CD4-positive, CD25-positive, alpha-beta regulatory T cell (primary cell): ENCODE measurements around the gene EIF4E. TPM values are rescaled to one million over a fixed set of nuclear protein-coding genes. Genes with fewer than 3 reads are reported as not detected.
"Not testable (repeated sequence)": the region's sequence is repeated elsewhere in the genome, so short reads cannot be mapped to it uniquely, and the experiment has no call there.

Experiments
- ATAC-seq, 2 donors: fragments of 150-1000 bp; cut with Tn5 transposase; one replicate each; pipeline ENCODE4 v1.10.0; 2021; ENCODE audit warnings: low read depth in 2 of 2, moderate number of reproducible peaks in 2 of 2, moderate library complexity in 1 of 2
- DNase-seq, 3 donors: peaks; one replicate each; pipeline versions ENCODE4 v3.0.0 to v3.0.0-alpha.2; 2012 to 2022; ENCODE audit warnings: mixed read lengths in 1 of 3
- H3K27ac ChIP-seq: one replicate; pipeline ENCODE4 v1.7.0; 2013; ENCODE audit warnings: mild to moderate bottlenecking, low read length; ENCODE audit not compliant: insufficient read depth, poor library complexity, severe bottlenecking
- H3K27me3 ChIP-seq: one replicate; pipeline ENCODE4 v1.7.0; 2013; ENCODE audit warnings: low read length; ENCODE audit not compliant: control insufficient read depth, insufficient read depth
- H3K36me3 ChIP-seq: one replicate; pipeline ENCODE4 v1.7.0; 2013; ENCODE audit warnings: mild to moderate bottlenecking, low read length, moderate library complexity; ENCODE audit not compliant: control insufficient read depth, insufficient read depth
- H3K4me1 ChIP-seq: 2 replicates; pipeline ENCODE4 v1.7.0; 2013; ENCODE audit warnings: mild to moderate bottlenecking, low read length; ENCODE audit not compliant: insufficient read depth, control insufficient read depth, poor library complexity, severe bottlenecking
- H3K4me3 ChIP-seq: one replicate; pipeline ENCODE4 v1.7.0; 2013; ENCODE audit warnings: low read depth, mild to moderate bottlenecking, low read length, moderate library complexity
- H3K9me3 ChIP-seq, 2 experiments: 1 replicate in 1 of 2; 2 replicates in 1 of 2; pipeline ENCODE4 v1.7.0; 2013; ENCODE audit warnings: low read length in 2 of 2, mild to moderate bottlenecking in 1 of 2, moderate library complexity in 1 of 2; ENCODE audit not compliant: control insufficient read depth in 2 of 2
- H3K27ac Mint-ChIP-seq, 3 donors: one replicate each; pipeline ENCODE4 v1.8.0; 2020 to 2022; ENCODE audit warnings: mild to moderate bottlenecking in 3 of 3, mixed read lengths in 3 of 3, moderate library complexity in 2 of 3
- H3K27me3 Mint-ChIP-seq: one replicate; pipeline ENCODE4 v1.8.0; 2022; ENCODE audit warnings: mild to moderate bottlenecking, mixed read lengths
- H3K36me3 Mint-ChIP-seq: one replicate; pipeline ENCODE4 v1.8.0; 2020; ENCODE audit warnings: mixed read lengths
- H3K4me1 Mint-ChIP-seq, 4 donors: one replicate each; pipeline ENCODE4 v1.8.0; 2020 to 2022; ENCODE audit warnings: mixed read lengths in 4 of 4, mild to moderate bottlenecking in 1 of 4
- H3K4me3 Mint-ChIP-seq, 4 donors: one replicate each; pipeline ENCODE4 v1.8.0; 2020 to 2022; ENCODE audit warnings: mild to moderate bottlenecking in 4 of 4, mixed read lengths in 4 of 4, moderate library complexity in 3 of 4
- H3K9me3 Mint-ChIP-seq, 7 donors: one replicate each; pipeline ENCODE4 v1.8.0; 2020 to 2022; ENCODE audit warnings: mixed read lengths in 7 of 7, mild to moderate bottlenecking in 3 of 7, moderate library complexity in 2 of 7
- polyA plus RNA-seq, 4 donors: library from polyadenylated mRNA; unstranded; fragments of 300-500 nt; fragmentation: Illumina TruSeq; gene quantifications; one replicate each; pipeline ENCODE4 v1.2.3, GENCODE V29; 2021
- total RNA-seq: library from RNA; stranded (reverse); gene quantifications from one replicate; pipeline ENCODE4 v1.2.3, GENCODE V29; 2022

Gene EIF4E
- total and polyA plus RNA-seq, 5 donors from 2014 or later = 52.0 to 86.1 (median 72.8) TPM

- H3K9me3 Mint-ChIP-seq, H3K36me3 Mint-ChIP-seq, H3K27me3 Mint-ChIP-seq: not testable (repeated sequence)
These were observed 97.9 kb downstream of the EIF4E start for GRCh38 chr4:98831036-98831435.

More at GRCh38 chr4:98831036-98831435, 97.9 kb downstream of the EIF4E start:
- not testable (repeated sequence) for H3K9me3 ChIP-seq, ATAC-seq, H3K4me3 Mint-ChIP-seq, H3K4me1 Mint-ChIP-seq, H3K27ac Mint-ChIP-seq, H3K36me3 ChIP-seq, H3K4me1 ChIP-seq, H3K27me3 ChIP-seq, H3K4me3 ChIP-seq, H3K27ac ChIP-seq, DNase-seq

Other genes with a start within 250 kb of the EIF4E start
- gene METAP1, start 66.6 kb upstream of the EIF4E start, total RNA-seq = 37.5 TPM
- 10 to 100 TPM; 30.8 to 43.8 (median 33.0) TPM for gene METAP1, start 66.6 kb upstream of the EIF4E start, polyA plus RNA-seq
- gene ADH5, start 159.7 kb upstream of the EIF4E start, total RNA-seq = 56.7 TPM
- gene ADH5, start 159.7 kb upstream of the EIF4E start, polyA plus RNA-seq = 100 to 1,000 TPM; 159 to 196 (median 173) TPM
- gene ADH4, start 215.2 kb upstream of the EIF4E start, total RNA-seq = not detected
- gene ADH4, start 215.2 kb upstream of the EIF4E start, polyA plus RNA-seq = not detected